ENCODE measurements around the gene DPH2.

The DPH2 gene

DNA sequence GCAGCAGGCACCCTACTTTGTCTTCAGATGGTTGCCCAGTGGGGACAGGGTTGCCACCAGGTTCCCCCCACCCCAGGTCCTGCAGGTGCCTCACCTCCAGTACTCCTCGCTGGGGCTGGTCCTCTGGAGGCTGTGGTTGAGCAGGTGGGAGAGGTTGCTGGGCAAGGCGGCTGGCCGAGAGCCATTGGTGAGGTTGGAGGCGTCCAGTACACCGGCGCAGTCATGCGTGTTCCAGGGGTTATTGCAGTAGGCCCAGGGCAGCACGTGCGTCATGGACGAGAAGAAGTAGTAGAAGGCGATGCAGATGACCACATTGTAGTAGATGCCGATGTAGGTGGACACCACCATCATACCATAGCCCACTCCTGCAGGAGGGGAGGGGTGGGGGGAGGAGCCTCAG lies 38.4 kb downstream of the DPH2 start:
- no peak for DNase-seq

DNA sequence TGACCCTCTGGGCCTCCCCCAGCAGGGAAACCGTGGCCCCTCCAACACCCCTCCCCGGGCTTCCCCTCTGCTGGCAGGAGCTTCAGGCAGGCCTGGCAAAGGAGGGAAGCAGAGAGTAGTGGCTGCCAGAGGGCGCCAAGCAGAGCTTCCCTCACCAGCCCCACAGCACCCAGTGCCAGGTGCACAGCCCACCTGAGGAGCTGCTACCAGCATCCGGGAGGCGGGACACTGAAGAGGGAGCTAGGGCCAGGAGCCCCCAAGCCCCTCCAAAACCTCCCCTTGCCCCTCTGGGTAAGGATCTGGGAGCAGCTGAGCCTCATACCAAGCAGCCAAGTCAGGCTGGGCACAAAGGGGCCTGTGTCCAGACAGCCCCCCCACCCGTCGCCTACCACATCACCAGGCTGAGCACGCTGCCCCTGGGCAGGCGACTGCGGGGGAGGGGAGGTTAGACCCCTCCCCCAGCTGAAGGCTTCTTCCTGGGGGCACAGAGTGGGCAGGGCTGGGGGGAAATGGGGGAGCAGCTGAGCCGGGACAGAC lies 41.2 kb downstream of the DPH2 start:
- no peak for DNase-seq

DNA sequence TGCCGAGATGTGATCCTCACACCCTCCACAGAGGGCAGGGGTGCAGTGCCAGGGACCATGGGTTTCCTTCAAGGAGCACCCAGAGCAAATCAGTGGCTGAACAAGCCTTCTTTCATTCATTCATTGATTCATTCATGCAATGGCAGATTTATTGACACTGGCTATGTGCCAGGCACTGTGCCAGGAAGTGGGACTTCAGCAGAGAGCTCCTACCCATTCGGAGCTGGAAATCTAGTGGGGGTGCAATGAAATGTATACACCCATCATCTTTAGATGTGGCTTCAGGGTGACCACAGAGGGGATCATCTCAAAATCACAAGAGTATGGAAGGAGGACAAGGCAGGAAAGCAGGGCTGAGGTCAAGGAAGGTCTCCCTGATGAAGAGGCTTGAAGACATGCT lies 42.6 kb downstream of the DPH2 start:
- DNase-seq, result no peak

DNA sequence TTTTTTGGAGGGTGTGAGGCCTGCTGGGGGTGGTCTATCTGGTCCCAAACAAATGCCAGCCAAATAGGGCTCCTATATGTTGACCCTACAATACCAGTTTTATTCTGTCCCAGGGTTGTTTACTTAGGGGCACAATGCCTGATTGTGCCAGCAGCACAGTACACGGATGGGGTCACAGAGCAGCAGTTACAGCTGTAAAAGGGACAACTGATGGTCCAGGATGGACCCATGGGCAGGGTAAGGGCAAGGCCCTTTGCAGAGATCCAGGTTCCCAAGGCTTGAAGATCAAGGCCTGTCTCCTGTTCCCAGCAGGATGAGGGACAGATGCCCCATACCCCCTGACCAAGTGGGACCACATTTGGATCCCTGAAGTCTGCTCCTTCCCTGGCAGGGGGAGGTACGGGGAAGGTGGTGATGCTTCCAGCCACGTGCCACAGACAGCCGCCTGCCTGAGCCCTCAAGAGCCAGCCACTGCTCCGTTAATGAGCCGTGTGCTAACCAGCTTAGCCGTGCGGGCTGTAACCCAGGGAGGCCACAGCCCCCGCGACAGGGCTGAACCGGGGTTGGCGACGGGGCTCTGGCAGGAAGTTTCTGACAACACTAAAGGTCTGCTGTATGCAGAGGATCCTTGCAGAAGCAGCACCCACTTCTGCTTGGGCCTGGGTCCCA lies 43.3 kb downstream of the DPH2 start:
- no peak for DNase-seq

DNA sequence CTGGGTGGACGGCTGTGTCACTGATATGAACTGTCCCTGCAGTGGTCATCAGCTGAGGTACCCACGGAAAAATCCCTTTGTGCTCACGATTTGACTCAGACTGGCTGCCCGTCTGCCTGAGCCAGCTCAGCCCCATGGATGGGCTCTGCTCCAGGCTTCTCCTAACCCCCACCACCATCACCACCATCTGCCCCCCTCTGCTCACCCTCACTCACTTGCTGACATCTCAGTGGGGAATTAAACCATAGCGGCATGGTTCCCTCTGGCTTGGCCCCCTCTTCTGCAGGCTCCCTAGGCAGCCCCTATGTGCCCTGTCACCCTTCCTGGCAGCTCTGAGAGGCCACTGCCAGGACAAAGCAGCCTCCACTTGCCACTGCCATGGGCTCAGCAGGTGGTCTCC lies 44.1 kb downstream of the DPH2 start:
- DNase-seq, result no peak

DNA sequence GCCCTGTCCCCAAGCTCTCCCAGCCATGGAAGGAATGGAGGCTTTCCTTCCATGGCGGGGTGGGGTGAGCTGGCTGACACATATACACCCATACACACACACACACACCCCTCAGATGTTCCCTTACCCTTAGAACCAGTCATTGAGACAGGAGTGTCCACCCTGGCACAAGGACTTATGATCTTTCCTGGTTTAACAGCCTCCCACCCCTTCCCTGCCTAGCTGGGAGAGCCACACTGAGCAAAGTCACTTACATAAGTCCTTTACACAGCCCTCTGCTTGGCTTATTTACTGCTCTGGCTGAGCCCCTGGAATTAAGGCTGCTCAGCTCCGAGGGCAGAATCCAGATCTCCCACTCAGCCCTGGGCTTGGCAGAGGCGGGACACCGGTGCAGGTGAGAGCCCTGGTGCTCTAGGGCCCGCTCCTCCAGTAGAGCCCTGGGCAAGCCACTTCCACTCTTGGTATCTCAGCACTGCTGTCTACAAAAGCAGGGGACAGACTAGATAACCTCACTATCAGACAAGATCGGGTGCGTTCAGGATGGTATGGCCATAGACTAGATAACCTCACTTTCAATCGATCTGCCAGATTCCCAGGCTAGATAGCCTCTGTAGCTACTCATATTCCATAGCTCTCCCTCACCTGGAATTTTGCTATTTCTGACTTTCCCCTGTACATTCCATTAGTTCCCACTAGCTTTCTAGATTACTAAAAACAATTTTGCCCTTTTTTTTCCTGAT lies 44.7 kb downstream of the DPH2 start:
- no peak for DNase-seq

DNA sequence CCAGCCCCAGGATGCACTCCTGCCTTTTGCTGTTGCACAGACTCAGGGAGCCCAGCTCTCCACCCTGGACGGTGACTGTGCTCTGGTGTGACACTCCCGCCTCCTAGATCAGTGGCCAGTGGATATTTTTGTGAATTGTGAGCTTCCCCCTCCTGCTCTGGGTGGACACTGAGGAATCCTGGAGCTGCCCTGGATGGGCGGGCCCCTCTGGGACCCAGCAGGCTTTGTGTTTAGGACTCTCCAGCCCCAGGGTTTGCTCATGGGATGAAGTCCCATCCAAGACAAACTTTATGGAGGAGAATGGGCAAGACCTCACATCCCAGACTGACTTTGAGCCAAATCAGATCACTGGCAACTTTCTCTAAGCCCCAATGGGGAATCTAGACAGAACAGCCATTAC lies 45.4 kb downstream of the DPH2 start:
- DNase-seq, result no peak

DNA sequence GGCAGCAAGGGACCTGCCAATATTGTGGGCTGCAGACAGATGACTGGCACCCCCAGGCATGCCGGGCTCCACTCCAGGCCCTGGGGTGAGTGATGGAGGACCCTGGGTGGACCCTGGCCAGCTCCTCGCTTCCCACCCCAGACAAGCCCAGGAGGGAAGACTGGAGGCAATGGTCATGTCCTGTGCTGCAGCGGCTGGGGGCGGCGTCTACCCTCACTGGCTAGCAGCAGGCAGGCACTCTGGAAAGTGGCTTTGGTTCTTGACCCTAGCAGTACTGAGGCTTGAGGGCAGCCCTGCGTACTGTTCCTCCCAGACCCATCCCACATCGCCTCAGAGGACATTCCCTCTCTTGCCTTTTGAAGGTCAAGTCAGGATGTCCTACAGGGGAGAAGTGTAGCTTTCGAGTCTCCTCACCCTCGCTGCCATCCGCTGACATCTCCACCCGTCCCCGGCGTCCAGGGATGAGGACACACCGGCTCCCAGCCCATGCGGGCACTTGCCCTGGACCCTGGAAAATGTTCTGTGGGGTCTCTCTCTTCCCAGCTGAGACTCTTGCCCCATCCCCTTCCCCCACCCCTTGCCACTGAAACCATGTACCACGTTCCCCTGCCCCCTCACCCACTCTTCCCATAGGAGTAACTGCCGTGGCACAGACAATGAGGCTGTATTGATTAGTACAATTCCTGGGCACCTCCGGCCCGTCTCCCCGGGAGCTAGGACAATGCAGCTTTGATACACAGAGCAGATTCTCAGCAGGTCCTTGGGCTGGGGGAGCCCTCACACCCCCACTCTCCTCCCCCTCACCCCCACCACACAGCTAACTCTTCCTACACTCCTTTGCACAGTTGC lies 46.5 kb downstream of the DPH2 start:
- DNase-seq, result no peak

DNA sequence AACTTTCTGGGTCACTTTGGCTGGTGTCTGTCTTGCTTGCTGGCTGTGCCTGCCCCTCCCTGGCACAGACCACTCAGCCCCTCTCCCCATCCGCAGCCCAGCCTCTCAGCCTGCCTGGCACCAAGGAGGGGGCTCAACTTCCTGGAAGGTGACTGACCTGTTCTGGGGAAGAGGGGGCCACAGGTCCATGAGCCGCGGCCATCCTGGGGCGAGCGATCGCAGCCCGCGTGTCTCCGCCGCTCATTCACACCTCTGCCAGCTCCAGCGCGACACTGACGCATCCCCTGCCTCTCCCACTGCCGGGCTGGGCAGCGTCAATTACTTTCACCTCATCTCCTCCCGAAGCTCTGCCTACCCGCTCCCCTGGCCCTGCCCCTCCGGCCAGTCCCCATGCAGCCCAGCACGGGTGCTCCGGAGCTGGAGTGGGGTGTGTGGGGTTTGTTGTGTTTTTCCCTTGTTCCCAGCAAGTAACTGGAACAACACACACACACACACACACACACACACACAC lies 47.1 kb downstream of the DPH2 start:
- no peak for DNase-seq

DNA sequence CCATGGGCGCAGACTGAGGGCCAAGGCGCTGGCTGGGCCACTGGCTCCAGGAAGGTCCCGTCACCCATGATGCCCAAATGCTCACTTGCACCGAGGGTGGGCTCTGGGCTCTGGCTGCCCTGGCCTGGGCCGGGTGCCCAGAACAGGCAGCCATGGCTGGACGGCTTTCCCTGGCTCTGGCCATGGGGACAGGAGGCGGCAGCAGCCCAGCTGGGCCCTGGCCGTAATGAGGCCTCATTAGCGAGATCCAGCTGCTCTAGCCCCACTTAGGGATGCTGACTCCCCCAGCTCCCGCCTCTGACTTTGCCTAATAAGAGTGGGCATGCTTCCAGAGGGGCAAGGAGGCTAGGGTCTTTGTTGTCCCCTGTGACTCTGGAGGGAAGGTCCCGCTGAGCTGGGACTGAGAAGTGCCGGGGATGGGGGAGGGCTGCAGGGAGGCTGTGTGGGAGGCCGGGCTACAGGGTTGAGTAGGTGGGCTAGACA lies 49.7 kb downstream of the DPH2 start:
- DNase-seq, result no peak

DNA sequence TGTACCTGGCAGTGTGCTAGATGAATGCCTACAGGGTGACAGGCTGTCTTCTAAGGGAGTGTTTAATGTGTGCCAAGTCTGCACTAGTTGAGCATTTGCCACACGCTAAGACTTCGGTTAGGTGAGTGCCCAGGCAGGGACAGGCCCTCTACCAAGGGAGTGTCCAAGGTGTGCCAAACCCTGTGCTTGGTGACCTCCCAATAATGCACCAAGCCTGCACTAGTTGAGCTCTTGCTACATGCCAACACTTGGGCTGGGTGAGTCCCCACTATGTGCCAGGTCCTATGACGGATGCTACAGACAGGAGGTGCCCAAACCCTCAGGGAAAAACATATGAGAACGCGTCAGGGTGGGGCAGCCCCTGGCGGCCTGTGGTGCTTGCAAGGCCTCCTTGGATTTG lies 50.7 kb downstream of the DPH2 start:
- DNase-seq, result no peak

DNA sequence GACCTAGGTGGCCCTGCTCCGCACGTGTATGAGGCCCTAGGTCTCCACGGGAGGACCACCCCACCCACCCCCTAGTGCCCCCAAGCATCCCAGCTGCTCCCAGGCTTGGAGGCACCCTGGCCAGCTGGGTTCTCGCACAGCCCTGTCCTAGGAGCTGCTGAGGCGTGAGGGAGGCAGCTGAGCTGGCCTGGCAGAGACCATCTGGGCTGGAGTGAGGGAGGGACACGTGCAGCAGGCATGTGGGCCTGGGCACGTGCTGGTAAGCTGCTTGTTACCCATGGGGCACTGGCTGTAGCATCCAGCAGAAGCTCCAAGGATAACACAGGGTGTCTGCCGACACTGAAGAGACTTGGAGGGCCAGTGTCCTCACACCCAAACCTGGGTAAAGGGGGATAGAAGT lies 51.3 kb downstream of the DPH2 start:
- no peak for DNase-seq

DNA sequence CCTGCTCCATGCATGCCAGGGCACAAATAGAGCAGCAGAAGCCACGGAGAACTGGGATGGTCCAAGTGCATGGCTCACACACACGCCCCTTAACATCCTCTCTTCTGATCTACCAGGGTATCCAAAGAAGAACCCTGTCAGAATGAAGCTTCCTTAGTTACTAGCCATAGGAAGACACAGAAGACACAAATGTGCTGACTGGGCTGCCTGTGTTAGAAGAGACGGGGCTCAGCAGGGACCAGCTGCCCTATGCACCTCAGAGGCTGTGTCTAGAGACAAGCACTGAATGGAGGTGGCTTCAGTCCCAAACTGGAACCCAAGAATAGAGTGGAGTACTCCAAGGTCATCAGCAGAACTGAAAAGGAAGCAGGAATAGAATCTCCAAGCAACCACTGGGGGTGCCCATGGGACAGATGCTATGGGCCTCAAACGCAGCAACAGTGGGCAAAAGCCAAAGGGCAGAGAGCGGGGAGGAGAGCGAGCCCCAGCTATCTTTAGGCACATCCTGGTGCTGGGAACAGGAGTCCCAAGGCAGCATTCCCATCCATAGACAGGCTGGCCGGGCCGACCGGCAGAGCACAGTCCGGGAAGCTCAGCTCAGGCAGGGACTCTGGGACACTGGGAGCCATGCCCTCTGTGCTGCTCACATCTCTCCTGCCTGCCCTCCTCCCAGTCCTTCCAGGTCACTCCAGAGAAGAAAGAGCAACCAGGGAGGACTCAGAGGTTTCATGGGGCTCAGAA lies 51.9 kb downstream of the DPH2 start:
- no peak for DNase-seq

Data from stimulated activated CD4-positive, alpha-beta T cell treated with anti-CD3 and anti-CD28 coated beads, Interleukin-4, amount 100 ng/mL, for 24 hours (primary cell).